Measurements from ENCODE around the gene PRKAR1B. TPM values are rescaled to one million over a fixed set of nuclear protein-coding genes. Genes with fewer than 3 reads are reported as not detected.

Gene PRKAR1B
- total RNA-seq, 4 donors from 2014 or later: 3.8 to 11.6 (median 6.3) TPM

- TF ChIP-seq CTCF (IDR thresholded peaks at IDR 0.05; ENCODE audit: low read depth): no peak
These were observed 52.3 kb downstream of the PRKAR1B start for GRCh38 chr7:674454-675410.

DNA sequence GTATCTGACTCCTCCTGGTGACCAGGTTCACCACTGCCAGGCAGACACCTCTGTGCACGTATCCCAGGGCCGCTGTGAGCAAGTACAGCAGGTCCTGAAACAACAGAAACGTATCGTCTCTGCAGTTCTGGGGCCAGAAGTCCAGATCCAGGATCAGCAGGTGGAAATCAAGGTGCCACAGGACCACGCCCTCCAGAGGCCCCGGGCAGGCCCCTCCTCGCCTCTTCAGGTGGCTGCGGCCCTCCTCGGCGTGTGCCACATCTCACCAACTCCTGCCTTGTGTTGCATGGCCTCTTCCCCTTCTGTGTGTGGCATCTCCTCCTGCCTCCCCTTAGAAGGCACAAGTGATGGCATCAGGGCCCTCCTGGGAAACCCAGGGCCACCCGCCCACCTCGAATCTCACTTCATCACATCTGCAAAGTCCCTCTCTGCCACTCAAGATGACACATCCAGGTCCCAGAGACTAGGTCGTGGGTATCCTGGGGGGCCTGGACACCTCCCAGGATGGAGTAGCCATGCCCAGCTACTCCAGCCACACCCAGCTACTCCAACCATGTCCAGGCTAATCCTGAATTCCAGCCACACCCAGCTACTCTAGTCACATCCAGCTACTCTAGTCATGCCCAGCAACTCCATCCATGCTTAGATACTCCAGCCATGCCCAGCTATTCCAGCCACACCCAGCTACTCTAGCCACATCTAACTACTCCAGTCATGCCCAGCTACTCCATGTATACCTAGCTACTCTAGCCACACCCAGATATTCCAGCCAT is 53.2 kb downstream of the PRKAR1B start:
- no peak for TF ChIP-seq CTCF (IDR thresholded peaks at IDR 0.05; ENCODE audit: low read depth)

GRCh38 chr7:672891-673290 is 54.2 kb downstream of the PRKAR1B start:
- no peak for TF ChIP-seq CTCF (IDR thresholded peaks at IDR 0.05; ENCODE audit: low read depth)

GRCh38 chr7:671415-672042 is 55.6 kb downstream of the PRKAR1B start:
- TF ChIP-seq CTCF (IDR thresholded peaks at IDR 0.05; ENCODE audit: low read depth): no peak

DNA sequence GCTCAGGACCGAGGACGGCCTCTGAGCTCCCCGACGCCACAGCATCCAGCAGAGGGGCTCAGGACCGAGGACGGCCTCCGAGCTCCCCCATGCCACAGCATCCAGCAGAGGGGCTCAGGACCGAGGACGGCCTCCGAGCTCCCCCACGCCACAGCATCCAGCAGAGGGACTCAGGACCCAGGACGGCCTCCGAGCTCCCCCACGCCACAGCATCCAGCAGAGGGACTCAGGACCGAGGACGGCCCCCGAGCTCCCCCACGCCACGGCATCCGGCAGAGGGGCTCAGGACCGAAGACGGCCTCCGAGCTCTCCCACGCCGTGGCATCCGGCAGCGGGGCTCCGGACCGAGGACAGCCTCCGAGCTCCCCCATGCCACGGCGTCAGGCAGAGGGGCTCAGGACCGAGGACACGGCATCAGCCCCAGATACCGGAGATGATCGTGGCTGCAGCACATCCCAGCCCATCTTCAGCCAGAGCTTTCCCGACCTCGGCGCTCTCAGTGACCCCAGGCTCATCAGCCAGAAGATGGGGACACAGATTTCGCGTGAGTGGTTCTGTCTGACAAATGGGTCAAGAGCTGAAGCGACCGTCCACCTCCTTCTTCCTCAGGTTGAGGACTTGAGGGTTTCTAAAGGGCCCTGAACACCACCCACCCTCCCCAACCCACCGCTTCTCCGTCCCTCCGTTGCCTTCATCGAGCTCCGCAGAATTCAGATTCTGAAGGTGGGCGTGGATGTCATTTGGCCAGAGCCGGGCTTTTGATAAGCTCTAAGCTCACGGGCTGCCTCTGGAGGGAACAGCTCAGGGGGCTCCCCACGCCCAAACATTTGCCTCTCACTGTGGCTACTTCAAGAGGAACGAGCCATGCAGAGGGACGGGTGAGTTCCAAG is 56.3 kb downstream of the PRKAR1B start:
- TF ChIP-seq CTCF (IDR thresholded peaks at IDR 0.05; ENCODE audit: low read depth): no peak

DNA sequence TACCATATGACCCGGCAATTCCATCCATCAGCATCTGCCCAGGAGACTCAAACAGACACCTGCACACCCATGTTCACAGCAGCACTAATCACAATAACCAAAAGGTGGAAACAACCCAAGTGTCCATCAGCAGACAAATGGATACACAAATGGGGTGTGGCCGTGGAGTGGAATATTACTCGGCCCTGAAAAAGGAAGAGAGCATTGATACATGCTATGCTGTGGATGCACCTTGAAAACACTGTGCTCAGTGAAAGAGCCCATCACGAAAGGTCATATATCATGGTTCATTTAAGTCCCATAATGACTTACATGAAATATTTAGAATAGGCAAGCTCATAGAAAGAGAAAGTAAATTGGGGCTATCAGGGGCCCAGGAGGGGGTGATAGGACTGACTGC is 58.1 kb downstream of the PRKAR1B start:
- no peak for TF ChIP-seq CTCF (IDR thresholded peaks at IDR 0.05; ENCODE audit: low read depth)

All from subcutaneous adipose tissue (tissue), 4 donors.